Heart left ventricle (tissue), 13 donors: ENCODE measurements around the gene DUSP15.

Experiments used
- POLR2A ChIP-seq, 2 donors: fragments of 450-650 bp; IDR thresholded peaks; one replicate each; pipeline ENCODE4 v1.6.1; 2017; ENCODE audit warnings: antibody characterized with exemption in 2 of 2, mild to moderate bottlenecking in 2 of 2, moderate library complexity in 2 of 2
- TF ChIP-seq, protein P1 (sequence below), 12 donors: fragments of 200-600 bp; sonication (generic) in 4 of 12; IDR thresholded peaks; one replicate each; pipeline versions ENCODE4 v1.5.0 to v1.8.0; 2018 to 2022; ENCODE audit warnings: antibody characterized with exemption in 12 of 12, mild to moderate bottlenecking in 5 of 12
- donor health status: ischemic (EF 13 %, LVEDD 7.1; RV severe dilation, severe dysfunction).
- donor health status: DM: no; HTN: yes; CAD: no.
- donor health status: DM: no; HTN: no; CAD: no.
- donor health status: ischemic (EF 25% LVEDD 6.9; RV normal size, moderate dysfunction).
- donor health status: ischemic (EF 25% LVEDD 5.7; RV mildly dilated, moderate dysfunction).
- donor health status: ischemic (EF 35%, LVEDD 5.7; RV mildly dilated, moderate dysfunction).
- donor health status: nonischemic (EF 11% LVEDD 7.7; RV severe dilation, severe dysfunction).
- donor health status: DM: yes; HTN: yes; CAD: no.
- donor health status: PGD.
- donor health status: ischemic (EF 29% LVEDD 5.4; RV normal size, mild dysfunction).
- donor health status: nonischemic (EF 23%, LVEDD 6.1; RV moderate dilation, normal function).

DNA sequence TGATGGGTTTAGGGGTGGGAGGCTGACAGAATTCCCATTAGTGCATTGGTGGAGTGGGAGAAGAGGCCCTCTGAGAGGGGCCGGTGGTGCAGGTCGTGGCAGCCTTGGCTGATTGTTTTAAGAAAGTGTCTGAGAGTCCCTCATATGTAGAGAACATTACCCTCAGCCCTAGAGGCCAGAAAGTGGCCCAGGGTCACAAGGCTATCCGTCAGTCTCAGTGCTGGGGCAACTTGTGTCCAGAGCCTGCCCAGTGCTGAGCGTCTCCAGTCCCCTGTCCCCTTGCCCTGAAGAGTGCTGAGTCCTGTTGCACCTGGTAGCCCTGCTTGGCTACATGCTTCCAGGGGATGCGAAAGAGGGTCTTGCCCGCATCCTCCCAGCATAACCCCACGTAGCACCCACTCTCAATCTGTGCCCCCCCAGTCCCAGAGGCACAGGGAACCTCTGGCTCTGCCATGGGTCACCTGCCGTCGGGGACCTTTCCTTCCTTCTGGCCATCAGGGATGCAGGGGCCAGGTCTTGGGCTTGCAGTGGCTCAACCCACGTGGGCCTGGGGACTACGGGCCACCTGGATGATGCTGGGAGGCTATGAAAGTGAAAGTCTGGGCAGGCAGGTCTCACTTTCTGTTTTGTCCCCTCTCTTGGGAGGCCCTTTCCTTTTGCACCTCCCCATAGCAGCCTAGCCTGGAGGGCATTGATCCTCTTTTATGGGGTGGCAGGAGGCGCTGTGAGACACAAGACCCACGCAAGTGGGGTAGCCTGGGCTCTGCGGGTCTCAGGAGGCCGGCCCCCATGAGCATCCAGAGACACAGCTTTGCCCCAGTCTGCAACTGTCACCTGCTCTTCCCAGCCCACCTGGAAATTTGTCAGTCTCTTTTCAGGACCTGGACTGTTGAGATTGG is 12.2 kb downstream of the DUSP15 start:
- no peak for TF ChIP-seq POLR2A (IDR thresholded peaks at IDR 0.05)
- TF ChIP-seq, protein P1, sequence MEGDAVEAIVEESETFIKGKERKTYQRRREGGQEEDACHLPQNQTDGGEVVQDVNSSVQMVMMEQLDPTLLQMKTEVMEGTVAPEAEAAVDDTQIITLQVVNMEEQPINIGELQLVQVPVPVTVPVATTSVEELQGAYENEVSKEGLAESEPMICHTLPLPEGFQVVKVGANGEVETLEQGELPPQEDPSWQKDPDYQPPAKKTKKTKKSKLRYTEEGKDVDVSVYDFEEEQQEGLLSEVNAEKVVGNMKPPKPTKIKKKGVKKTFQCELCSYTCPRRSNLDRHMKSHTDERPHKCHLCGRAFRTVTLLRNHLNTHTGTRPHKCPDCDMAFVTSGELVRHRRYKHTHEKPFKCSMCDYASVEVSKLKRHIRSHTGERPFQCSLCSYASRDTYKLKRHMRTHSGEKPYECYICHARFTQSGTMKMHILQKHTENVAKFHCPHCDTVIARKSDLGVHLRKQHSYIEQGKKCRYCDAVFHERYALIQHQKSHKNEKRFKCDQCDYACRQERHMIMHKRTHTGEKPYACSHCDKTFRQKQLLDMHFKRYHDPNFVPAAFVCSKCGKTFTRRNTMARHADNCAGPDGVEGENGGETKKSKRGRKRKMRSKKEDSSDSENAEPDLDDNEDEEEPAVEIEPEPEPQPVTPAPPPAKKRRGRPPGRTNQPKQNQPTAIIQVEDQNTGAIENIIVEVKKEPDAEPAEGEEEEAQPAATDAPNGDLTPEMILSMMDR (IDR thresholded peaks at IDR 0.05), result no peak
